CD4-positive, alpha-beta T cell treated with Interleukin-6 for 4 hours (primary cell): ENCODE data around the gene NMNAT2.

Experiments used
- DNase-seq: peaks from one replicate; pipeline ENCODE4 v3.0.0-alpha.2; 2020; ENCODE audit warnings: mixed read lengths

Gene NMNAT2

GRCh38 chr1:183363972-183364371 is 54.2 kb downstream of the NMNAT2 start:
- no peak for DNase-seq

- DNase-seq, result no peak
These were observed 57.1 kb downstream of the NMNAT2 start for GRCh38 chr1:183361081-183361480.

GRCh38 chr1:183360473-183360872 is 57.7 kb downstream of the NMNAT2 start:
- no peak for DNase-seq

GRCh38 chr1:183356534-183357182 is 61.5 kb downstream of the NMNAT2 start:
- DNase-seq, result no peak

- no peak for DNase-seq
These were observed 62.4 kb downstream of the NMNAT2 start for GRCh38 chr1:183355797-183356196.

- DNase-seq, result no peak
These were observed 63.0 kb downstream of the NMNAT2 start for GRCh38 chr1:183355181-183355580.

- no peak for DNase-seq
These were observed 64.6 kb downstream of the NMNAT2 start for GRCh38 chr1:183353597-183353996.

- no peak for DNase-seq
These were observed 68.9 kb downstream of the NMNAT2 start for GRCh38 chr1:183349201-183349711.

GRCh38 chr1:183346276-183346732 is 71.9 kb downstream of the NMNAT2 start:
- no peak for DNase-seq

GRCh38 chr1:183339556-183340167 is 78.5 kb downstream of the NMNAT2 start:
- DNase-seq, result no peak

GRCh38 chr1:183331091-183331742 is 87.0 kb downstream of the NMNAT2 start:
- no peak for DNase-seq

- DNase-seq, result no peak
These were observed 87.8 kb downstream of the NMNAT2 start for GRCh38 chr1:183330335-183330734.

- DNase-seq, result no peak
These were observed 89.8 kb downstream of the NMNAT2 start for GRCh38 chr1:183328371-183328770.

- DNase-seq, result no peak
These were observed 90.5 kb downstream of the NMNAT2 start for GRCh38 chr1:183327434-183328290.

GRCh38 chr1:183323849-183324683 is 94.1 kb downstream of the NMNAT2 start:
- DNase-seq, result no peak

GRCh38 chr1:183319606-183320005 is 98.6 kb downstream of the NMNAT2 start:
- no peak for DNase-seq

- DNase-seq, result no peak
These were observed 99.1 kb downstream of the NMNAT2 start for GRCh38 chr1:183319051-183319450.

- no peak for DNase-seq
These were observed 99.7 kb downstream of the NMNAT2 start for GRCh38 chr1:183318433-183318832.

- DNase-seq, result no peak
These were observed 102.0 kb downstream of the NMNAT2 start for GRCh38 chr1:183315991-183316758.

- DNase-seq, result no peak
These were observed 105.1 kb downstream of the NMNAT2 start for GRCh38 chr1:183313063-183313462.
